A549 (cell line): ENCODE data around the gene CACNA1E.

Experiments
- BHLHE40 ChIP-seq: IDR thresholded peaks from 2 replicates; pipeline ENCODE4 v1.6.1; 2012; ENCODE audit warnings: low read depth, low read length, inconsistent platforms
- CBX8 ChIP-seq: fragments of 200-600 bp; sonication (generic); IDR thresholded peaks from 2 replicates; pipeline ENCODE4 v1.6.1; 2016
- JUN ChIP-seq, 2 experiments: fragments of >200 bp; sonication (Bioruptor Twin); formaldehyde crosslinking; IDR thresholded peaks; 2 replicates in 1 of 2; 3 replicates in 1 of 2; pipeline ENCODE4 v1.6.1; 2016 to 2017
- JUNB ChIP-seq: fragments of >200 bp; sonication (Bioruptor Twin); formaldehyde crosslinking; IDR thresholded peaks from 2 replicates; pipeline ENCODE4 v1.6.1; 2016
- KDM1A ChIP-seq: fragments of 200-600 bp; sonication (generic); IDR thresholded peaks from 2 replicates; pipeline ENCODE4 v1.6.1; 2016; ENCODE audit warnings: low read depth, mild to moderate bottlenecking
- MAX ChIP-seq: IDR thresholded peaks from 2 replicates; pipeline ENCODE4 v1.6.1; 2012
- POLR2A ChIP-seq: IDR thresholded peaks from 2 replicates; pipeline ENCODE4 v1.6.1; 2012; ENCODE audit warnings: mild to moderate bottlenecking, low read length
- TF ChIP-seq, protein P1 (sequence below): fragments of >200 bp; sonication (Bioruptor Twin); formaldehyde crosslinking; IDR thresholded peaks from 3 replicates; pipeline ENCODE4 v1.5.1; 2016

- TF ChIP-seq BHLHE40 (no peak), MAX (no peak), KDM1A (no peak), CBX8 (no peak), POLR2A (no peak), JUN (IDR thresholded peaks at IDR 0.05) (no peak), JUNB (no peak)
- TF ChIP-seq, protein P1, sequence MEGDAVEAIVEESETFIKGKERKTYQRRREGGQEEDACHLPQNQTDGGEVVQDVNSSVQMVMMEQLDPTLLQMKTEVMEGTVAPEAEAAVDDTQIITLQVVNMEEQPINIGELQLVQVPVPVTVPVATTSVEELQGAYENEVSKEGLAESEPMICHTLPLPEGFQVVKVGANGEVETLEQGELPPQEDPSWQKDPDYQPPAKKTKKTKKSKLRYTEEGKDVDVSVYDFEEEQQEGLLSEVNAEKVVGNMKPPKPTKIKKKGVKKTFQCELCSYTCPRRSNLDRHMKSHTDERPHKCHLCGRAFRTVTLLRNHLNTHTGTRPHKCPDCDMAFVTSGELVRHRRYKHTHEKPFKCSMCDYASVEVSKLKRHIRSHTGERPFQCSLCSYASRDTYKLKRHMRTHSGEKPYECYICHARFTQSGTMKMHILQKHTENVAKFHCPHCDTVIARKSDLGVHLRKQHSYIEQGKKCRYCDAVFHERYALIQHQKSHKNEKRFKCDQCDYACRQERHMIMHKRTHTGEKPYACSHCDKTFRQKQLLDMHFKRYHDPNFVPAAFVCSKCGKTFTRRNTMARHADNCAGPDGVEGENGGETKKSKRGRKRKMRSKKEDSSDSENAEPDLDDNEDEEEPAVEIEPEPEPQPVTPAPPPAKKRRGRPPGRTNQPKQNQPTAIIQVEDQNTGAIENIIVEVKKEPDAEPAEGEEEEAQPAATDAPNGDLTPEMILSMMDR: no peak
Measured at GRCh38 chr1:181789395-181789794, 306.1 kb downstream of the CACNA1E start.
